ENCODE data around the gene IGF2R. TPM values are rescaled to one million over a fixed set of nuclear protein-coding genes. Genes with fewer than 3 reads are reported as not detected.

The IGF2R gene
- total and polyA plus RNA-seq, 9 donors = 29.3 to 116 (median 49.2) TPM

- TF ChIP-seq CTCF (IDR thresholded peaks at IDR 0.05) (no peak), EP300 (IDR thresholded peaks at IDR 0.05) (no peak), POLR2A (IDR thresholded peaks at IDR 0.05) (no peak)
- 94 to 96% (median 95%) methylated on average over 5 of the region's 5 CpGs for WGBS, 3 donors
- intact Hi-C loops (cut with DNase I) = no loop called here
- no peak for DNase-seq
- Histone ChIP-seq H3K9me3 (no peaks in the 10 kb centered on the region), H3K4me1 (ENCODE audit: insufficient read depth) (no peaks in the 10 kb centered on the region), H3K4me3 (no peak overlapping the region), H3K27ac (no peak overlapping the region), H3K27me3 (no peaks in the 10 kb centered on the region), H3K36me3 (no peaks in the 10 kb centered on the region)
Observed at GRCh38 chr6:160076009-160076408, 107.1 kb downstream of the IGF2R start.

GRCh38 chr6:160077024-160077423, 108.1 kb downstream of the IGF2R start:
- H3K9me3 ChIP-seq = no peaks in the 10 kb centered on the region
- whole genome bisulfite sequencing, 3 donors = 79 to 91% (median 88%) methylated on average over 5 of the region's 5 CpGs
- H3K4me1 ChIP-seq (ENCODE audit: insufficient read depth) = no peaks in the 10 kb centered on the region
- TF ChIP-seq CTCF (IDR thresholded peaks at IDR 0.05) = no peak
- TF ChIP-seq POLR2A (IDR thresholded peaks at IDR 0.05) = no peak
- TF ChIP-seq EP300 (IDR thresholded peaks at IDR 0.05) = no peak
- intact Hi-C loops (cut with DNase I) = no loop called here
- DNase-seq = no peak
- H3K4me3 ChIP-seq = no peak overlapping the region
- no peaks in the 10 kb centered on the region for H3K36me3 ChIP-seq
- H3K27ac ChIP-seq = no peak overlapping the region
- no peaks in the 10 kb centered on the region for H3K27me3 ChIP-seq

- Histone ChIP-seq H3K4me3 (no peak overlapping the region), H3K27ac (no peak overlapping the region), H3K36me3 (no peaks in the 10 kb centered on the region), H3K27me3 (no peaks in the 10 kb centered on the region), H3K4me1 (ENCODE audit: insufficient read depth) (no peaks in the 10 kb centered on the region), H3K9me3 (no peaks in the 10 kb centered on the region)
- intact Hi-C loops (cut with DNase I) = no loop called here
- TF ChIP-seq CTCF (IDR thresholded peaks at IDR 0.05) (no peak), EP300 (IDR thresholded peaks at IDR 0.05) (no peak), POLR2A (IDR thresholded peaks at IDR 0.05) (no peak)
- 70 to 74% (median 74%) methylated on average over 2 of the region's 2 CpGs for WGBS, 3 donors
- no peak for DNase-seq
Observed at GRCh38 chr6:160077526-160077925, 108.6 kb downstream of the IGF2R start.

GRCh38 chr6:160078883-160079685, 110.2 kb downstream of the IGF2R start:
- DNase-seq = no peak
- Histone ChIP-seq H3K4me1 (ENCODE audit: insufficient read depth) (no peaks in the 10 kb centered on the region), H3K9me3 (no peaks in the 10 kb centered on the region), H3K27ac (no peak overlapping the region), H3K36me3 (no peaks in the 10 kb centered on the region), H3K27me3 (no peaks in the 10 kb centered on the region), H3K4me3 (no peak overlapping the region)
- WGBS, 3 donors = 95 to 97% (median 96%) methylated on average over 23 of the region's 23 CpGs
- intact Hi-C loops (cut with DNase I) = no loop called here
- TF ChIP-seq CTCF (IDR thresholded peaks at IDR 0.05) (no peak), EP300 (IDR thresholded peaks at IDR 0.05) (no peak), POLR2A (IDR thresholded peaks at IDR 0.05) (no peak)
